ENCODE data around the gene ANKRD9.

Gene ANKRD9

GRCh38 chr14:102471921-102472790 is 37.4 kb downstream of the ANKRD9 start:
- TF ChIP-seq POLR2A (IDR thresholded peaks at IDR 0.05; ENCODE audit: low read depth, low read length) = no peak
- DNase-seq (ENCODE audit: insufficient read length, low spot score) (no peak), FAIRE-seq (no peak)

- FAIRE-seq = no peak
- DNase-seq (ENCODE audit: insufficient read length, low spot score) = no peak
- TF ChIP-seq POLR2A (IDR thresholded peaks at IDR 0.05; ENCODE audit: low read depth, low read length) = no peak
Measured at GRCh38 chr14:102469261-102469660, 40.3 kb downstream of the ANKRD9 start.

GRCh38 chr14:102464846-102465341 is 44.7 kb downstream of the ANKRD9 start:
- no peak for FAIRE-seq
- no peak for TF ChIP-seq POLR2A (IDR thresholded peaks at IDR 0.05; ENCODE audit: low read depth, low read length)
- no peak for DNase-seq (ENCODE audit: insufficient read length, low spot score)

GRCh38 chr14:102464006-102464405 is 45.6 kb downstream of the ANKRD9 start:
- DNase-seq (ENCODE audit: insufficient read length, low spot score) = no peak
- FAIRE-seq = no peak
- no peak for TF ChIP-seq POLR2A (IDR thresholded peaks at IDR 0.05; ENCODE audit: low read depth, low read length)

- no peak for TF ChIP-seq POLR2A (IDR thresholded peaks at IDR 0.05; ENCODE audit: low read depth, low read length)
- FAIRE-seq = no peak
- DNase-seq (ENCODE audit: insufficient read length, low spot score) = no peak
Measured at GRCh38 chr14:102462391-102462790, 47.2 kb downstream of the ANKRD9 start.

GRCh38 chr14:102461490-102462338 is 47.9 kb downstream of the ANKRD9 start:
- no peak for DNase-seq (ENCODE audit: insufficient read length, low spot score)
- FAIRE-seq = no peak
- no peak for TF ChIP-seq POLR2A (IDR thresholded peaks at IDR 0.05; ENCODE audit: low read depth, low read length)

- no peak for TF ChIP-seq POLR2A (IDR thresholded peaks at IDR 0.05; ENCODE audit: low read depth, low read length)
- FAIRE-seq (no peak), DNase-seq (ENCODE audit: insufficient read length, low spot score) (no peak)
Measured at GRCh38 chr14:102457509-102457908, 52.1 kb downstream of the ANKRD9 start.

GRCh38 chr14:102454711-102455110 is 54.9 kb downstream of the ANKRD9 start:
- no peak for DNase-seq (ENCODE audit: insufficient read length, low spot score)
- TF ChIP-seq POLR2A (IDR thresholded peaks at IDR 0.05; ENCODE audit: low read depth, low read length) = no peak
- no peak for FAIRE-seq

- DNase-seq (ENCODE audit: insufficient read length, low spot score) (no peak), FAIRE-seq (no peak)
- no peak for TF ChIP-seq POLR2A (IDR thresholded peaks at IDR 0.05; ENCODE audit: low read depth, low read length)
Measured at GRCh38 chr14:102452302-102452701, 57.3 kb downstream of the ANKRD9 start.
